K562 (cell line): Measurements from ENCODE around the gene GALNT15. TPM values are rescaled to one million over a fixed set of nuclear protein-coding genes. Genes with fewer than 3 reads are reported as not detected.

Experiments used
- ATAC-seq: fragments of 200-7000 bp; cut with Tn5 transposase; 3 replicates; pipeline ENCODE4 v1.9.1; 2020; ENCODE audit warnings: moderate library complexity
- BruUV-seq: library from RNA; stranded (reverse); fragments of 400-500 nt; replicated peaks from 2 replicates; lab custom pipeline; 2021; lab: Mats Ljungman, UMichigan
- CTCF ChIA-PET: fragments of 300-600 bp; formaldehyde crosslinking; extraction: SDS; loops from one replicate; lab custom pipeline; 2021; ENCODE audit warnings: low intra/inter-chr PET ratio; lab: Yijun Ruan, JAX
- POLR2A ChIA-PET: fragments of 300-600, 350-650 bp; sonication (Branson Sonifier 250); formaldehyde crosslinking; extraction: SDS; loops from one replicate; lab custom pipeline; 2021; ENCODE audit warnings: antibody characterized with exemption, inconsistent platforms; lab: Yijun Ruan, JAX
- DNase-seq, 4 experiments: peaks; one replicate each; pipeline versions ENCODE4 v3.0.0 to v3.0.0-alpha.2; 2011 to 2018; ENCODE audit warnings: low spot score in 3 of 4, mixed read lengths in 3 of 4; ENCODE audit errors: extremely low read depth in 1 of 4
- FAIRE-seq: peaks from 2 replicates; lab custom pipeline; 2011; peaks lifted over from hg19 to GRCh38; lab: Jason Lieb, UNC
- H2AFZ ChIP-seq: 2 replicates; pipeline ENCODE4 v1.6.0; 2011; ENCODE audit warnings: low read depth, low read length, control low read depth, inconsistent platforms
- H3K27ac ChIP-seq: fragments of 200-600 bp; 3 replicates; pipeline ENCODE4 v1.8.0; 2011; ENCODE audit warnings: low read depth, mild to moderate bottlenecking, control low read depth, inconsistent platforms, low read length, moderate library complexity, mixed read lengths; ENCODE audit errors: extremely low read depth
- H3K27me3 ChIP-seq, 2 experiments: fragments of 300-600 bp in 1 of 2; 2 replicates in 1 of 2; 3 replicates in 1 of 2; pipeline versions ENCODE4 v1.6.0 to v1.8.0; 2011; ENCODE audit warnings: inconsistent platforms in 2 of 2, low read length in 2 of 2, mild to moderate bottlenecking in 1 of 2, mixed read lengths in 1 of 2, moderate library complexity in 1 of 2; ENCODE audit not compliant: control insufficient read depth in 2 of 2, insufficient read depth in 2 of 2
- H3K36me3 ChIP-seq: fragments of 300-600 bp; 3 replicates; pipeline ENCODE4 v1.8.0; 2011; ENCODE audit warnings: mild to moderate bottlenecking, low read length, inconsistent platforms; ENCODE audit not compliant: control insufficient read depth, insufficient read depth
- H3K4me1 ChIP-seq, 2 experiments: fragments of 200-600 bp in 1 of 2; replicated peaks in 1 of 2; 2 replicates in 1 of 2; 3 replicates in 1 of 2; pipeline versions ENCODE4 v1.5.1 to v1.8.0; 2011; ENCODE audit warnings: inconsistent platforms in 2 of 2, low read length in 2 of 2, mild to moderate bottlenecking in 1 of 2, mixed read lengths in 1 of 2, moderate library complexity in 1 of 2; ENCODE audit not compliant: control insufficient read depth in 2 of 2, insufficient read depth in 2 of 2
- H3K4me2 ChIP-seq: 2 replicates; pipeline ENCODE4 v1.6.1; 2011; ENCODE audit warnings: low read length, control low read depth, inconsistent platforms, mixed read lengths; ENCODE audit not compliant: insufficient read depth
- H3K4me3 ChIP-seq: fragments of 200-600 bp; sonication (generic), shearing (Covaris generic); 2 replicates; pipeline ENCODE4 v1.5.1; 2016; ENCODE audit warnings: control low read depth, inconsistent platforms
- H3K79me2 ChIP-seq: fragments of 200-600 bp; 3 replicates; pipeline ENCODE4 v1.8.0; 2011; ENCODE audit warnings: low read length, inconsistent platforms; ENCODE audit not compliant: control insufficient read depth, insufficient read depth
- H3K9ac ChIP-seq, 2 experiments: 2 replicates each; pipeline versions ENCODE4 v1.6.0 to v1.6.1; 2011; ENCODE audit warnings: low read depth in 2 of 2, low read length in 2 of 2, control low read depth in 1 of 2, inconsistent platforms in 1 of 2, mild to moderate bottlenecking in 1 of 2, mixed read lengths in 1 of 2; ENCODE audit not compliant: insufficient read depth in 1 of 2
- H3K9me1 ChIP-seq: one replicate; pipeline ENCODE4 v1.6.0; 2011; ENCODE audit warnings: inconsistent platforms, mild to moderate bottlenecking, low read length, moderate library complexity; ENCODE audit not compliant: control insufficient read depth, insufficient read depth
- H3K9me3 ChIP-seq: replicated peaks from 2 replicates; pipeline ENCODE4 v1.5.1; 2011; ENCODE audit warnings: low read depth, low read length, inconsistent platforms; ENCODE audit not compliant: control insufficient read depth, insufficient read depth
- H4K20me1 ChIP-seq: replicated peaks from 2 replicates; pipeline ENCODE4 v1.6.1; 2011; ENCODE audit warnings: low read length, inconsistent platforms, mixed read lengths; ENCODE audit not compliant: control insufficient read depth, insufficient read depth
- ATF6 ChIP-seq: sonication (generic); formaldehyde crosslinking; IDR thresholded peaks from 2 replicates; pipeline ENCODE4 v1.4.0; 2020; ENCODE audit warnings: mild to moderate bottlenecking, missing genetic modification reagents
- CHD1 ChIP-seq: fragments of 200-600 bp; sonication (generic); IDR thresholded peaks from one replicate; pipeline ENCODE4 v1.6.1; 2012; ENCODE audit warnings: mild to moderate bottlenecking, moderate library complexity, low read length, inconsistent platforms
- ERF ChIP-seq: fragments of 450-650 bp; formaldehyde crosslinking; IDR thresholded peaks from 2 replicates; pipeline ENCODE4 v1.4.0; 2020; ENCODE audit warnings: mild to moderate bottlenecking, mixed read lengths
- KDM1A ChIP-seq, 2 experiments: fragments of 450-650 bp; IDR thresholded peaks; 2 replicates each; pipeline ENCODE4 v1.6.1; 2016; ENCODE audit warnings: mild to moderate bottlenecking in 2 of 2
- NBN ChIP-seq: fragments of 450-650 bp; IDR thresholded peaks from 2 replicates; pipeline ENCODE4 v1.6.1; 2016; ENCODE audit warnings: low read depth, mild to moderate bottlenecking
- PCBP2 ChIP-seq: fragments of 200-400 bp; formaldehyde crosslinking; IDR thresholded peaks from 2 replicates; pipeline ENCODE4 v1.6.1; 2018; ENCODE audit warnings: low read length, low read depth, mild to moderate bottlenecking, moderate library complexity; ENCODE audit not compliant: poor library complexity, severe bottlenecking
- SOX6 ChIP-seq: fragments of 450-650 bp; IDR thresholded peaks from 2 replicates; pipeline ENCODE4 v1.6.1; 2014; ENCODE audit warnings: mild to moderate bottlenecking
- ZNF174 ChIP-seq: fragments of 250-450 bp; sonication (Bioruptor Pico); IDR thresholded peaks from 2 replicates; pipeline ENCODE4 v1.4.0; 2020; ENCODE audit warnings: mild to moderate bottlenecking
- ZNF76 ChIP-seq: fragments of 250-450 bp; sonication (Bioruptor Pico); IDR thresholded peaks from 2 replicates; pipeline ENCODE4 v1.4.0; 2020; ENCODE audit warnings: mild to moderate bottlenecking, moderate library complexity, borderline replicate concordance
- WGBS: fragments of 100-300 bp; shearing (Covaris generic); methylation state at CpG from one replicate; pipeline ENCODE4 v1.1.6; 2016; ENCODE audit warnings: low coverage, mixed read lengths; ENCODE audit not compliant: insufficient coverage; ENCODE audit errors: missing lambda C conversion rate; 5-methylcytosine and 5-hydroxymethylcytosine counted together
- in situ Hi-C: fragments of 300-500 bp; cut with MboI; formaldehyde crosslinking; loops from 4 replicates; pipeline ENCODE4 v1.15.0; 2018; ENCODE audit warnings: inconsistent platforms, mixed read lengths
- intact Hi-C: fragments of 100-400 bp; cut with micrococcal nuclease; formaldehyde crosslinking; loops from 2 replicates; pipeline ENCODE4 v1.14.2; 2022
- polyA plus RNA-seq, 8 experiments: library from polyadenylated mRNA; depleted of rRNA in 4 of 8; stranded (reverse) in 5 of 8; unstranded in 3 of 8; fragments of >200 nt; fragmentation: Nextera tagmentation in 2 of 8; fragmentation: Illumina TruSeq in 1 of 8; extraction: Ambion mirVana in 2 of 8; extraction: Trizol in 1 of 8; gene quantifications; 2 replicates each; pipeline versions ENCODE4 v1.2.1 to v1.2.3, GENCODE V29; 2011 to 2014; ENCODE audit warnings: inconsistent platforms in 1 of 8, missing spikeins in 1 of 8
- total RNA-seq, 7 experiments: library from RNA; depleted of rRNA in 6 of 7; stranded (reverse); fragments of >200 nt in 6 of 7; fragmentation: Illumina TruSeq in 2 of 7; extraction: Trizol in 2 of 7; gene quantifications; 2 replicates each; pipeline versions ENCODE4 v1.2.1 to v1.2.3, GENCODE V29; 2011 to 2021; ENCODE audit warnings: low replicate concordance in 1 of 7
- TF ChIP-seq, protein P1 (sequence below), 2 experiments: fragments of 150-350 bp in 1 of 2; IDR thresholded peaks; 2 replicates each; pipeline ENCODE4 v1.6.1; 2012 to 2016; ENCODE audit warnings: low read depth in 2 of 2, low read length in 2 of 2, mild to moderate bottlenecking in 1 of 2, moderate library complexity in 1 of 2

GALNT15 gene
- total and polyA plus RNA-seq, 9 of the 15 experiments (the other 6 are each of a cell fraction or from before 2014, with no cell fraction given) = not detected

GRCh38 chr3:16145176-16145575, 29.3 kb upstream of the GALNT15 start:
- Histone ChIP-seq H3K27ac (no peak overlapping the region), H3K9me3 (no peaks in the 10 kb centered on the region; the same call in 1 of the 2 replicates), H4K20me1 (no peaks in the 10 kb centered on the region), H3K4me1 (no peaks in the 10 kb centered on the region), H3K79me2 (no peaks in the 10 kb centered on the region), H3K4me3 (no peak overlapping the region), H3K9ac (no peak overlapping the region), H3K27me3 (peaks cover 4 to 16% of the 10 kb centered on the region in 2 experiments; a peak in 3 of 5 replicates), H3K36me3 (no peaks in the 10 kb centered on the region), H2AFZ (no peak overlapping the region), H3K4me2 (no peak overlapping the region), H3K9me1 (no peaks in the 10 kb centered on the region)
- no peak for TF ChIP-seq NBN
- POLR2A ChIA-PET = no interaction called here
- DNase-seq = no peak
- no TSS peak for BruUV-seq
- ATAC-seq = no peak
- FAIRE-seq = no peak
- in situ Hi-C loops (no loop called here), intact Hi-C loops (no loop called here)
- CTCF ChIA-PET = no interaction called here
- WGBS = 3% methylated on average over 2 of the region's 2 CpGs

DNA sequence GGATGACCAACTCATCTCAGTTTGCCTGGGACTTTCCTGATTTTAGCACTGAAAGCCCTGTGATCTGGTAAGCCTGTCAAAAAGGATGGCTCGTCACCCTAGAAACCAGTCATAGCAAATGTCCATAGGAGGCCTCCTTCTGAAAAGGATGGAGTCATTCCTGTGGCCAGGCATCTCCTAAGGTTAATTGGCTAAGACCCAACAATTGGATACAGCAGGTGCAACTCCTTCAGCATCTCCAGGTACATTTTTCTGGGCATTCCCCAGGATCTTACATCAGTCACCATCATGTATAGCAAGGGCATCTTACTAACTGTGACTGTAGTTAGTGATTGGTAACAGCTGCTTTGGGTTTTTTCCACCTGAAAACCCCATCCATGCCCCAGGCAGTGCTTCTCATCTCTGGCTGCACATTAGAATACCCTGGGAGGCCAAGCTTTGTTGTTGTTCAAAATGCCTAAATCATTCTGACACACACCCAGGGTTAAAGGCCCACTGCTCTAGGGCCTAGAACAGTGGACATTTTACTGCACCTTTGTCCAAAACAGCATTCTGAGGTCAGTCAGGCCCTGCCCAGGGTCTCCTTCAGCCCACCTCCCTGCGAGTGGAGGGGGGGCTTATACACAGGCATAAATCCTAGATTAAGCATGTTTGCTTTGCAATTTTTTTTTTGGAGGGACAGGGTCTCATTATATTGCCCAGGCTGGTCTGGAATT, 28.3 kb upstream of the GALNT15 start:
- no peak overlapping the region for H3K27ac ChIP-seq
- H4K20me1 ChIP-seq = no peaks in the 10 kb centered on the region
- H3K36me3 ChIP-seq = no peaks in the 10 kb centered on the region
- in situ Hi-C loops = no loop called here
- no peak overlapping the region for H3K9ac ChIP-seq
- H3K9me3 ChIP-seq = no peaks in the 10 kb centered on the region; the same call in 1 of the 2 replicates
- no peak overlapping the region for H3K4me3 ChIP-seq
- no peaks in the 10 kb centered on the region for H3K4me1 ChIP-seq
- 0% methylated on average over 2 of the region's 2 CpGs for WGBS
- no peak overlapping the region for H2AFZ ChIP-seq
- ChIA-PET CTCF (no interaction called here), POLR2A (no interaction called here)
- ATAC-seq (no peak), FAIRE-seq (no peak), DNase-seq (no peak)
- peaks cover 2 to 6% of the 10 kb centered on the region in 2 experiments; a peak in 2 of 5 replicates for H3K27me3 ChIP-seq
- no peaks in the 10 kb centered on the region for H3K9me1 ChIP-seq
- H3K4me2 ChIP-seq = no peak overlapping the region
- no peaks in the 10 kb centered on the region for H3K79me2 ChIP-seq
- no TSS peak for BruUV-seq
- intact Hi-C loops = no loop called here
- TF ChIP-seq PCBP2 = no peak
- TF ChIP-seq ERF (CRISPR knock-in tag) = no peak
- no peak for TF ChIP-seq ZNF174 (CRISPR knock-in tag)
- TF ChIP-seq, protein P1, sequence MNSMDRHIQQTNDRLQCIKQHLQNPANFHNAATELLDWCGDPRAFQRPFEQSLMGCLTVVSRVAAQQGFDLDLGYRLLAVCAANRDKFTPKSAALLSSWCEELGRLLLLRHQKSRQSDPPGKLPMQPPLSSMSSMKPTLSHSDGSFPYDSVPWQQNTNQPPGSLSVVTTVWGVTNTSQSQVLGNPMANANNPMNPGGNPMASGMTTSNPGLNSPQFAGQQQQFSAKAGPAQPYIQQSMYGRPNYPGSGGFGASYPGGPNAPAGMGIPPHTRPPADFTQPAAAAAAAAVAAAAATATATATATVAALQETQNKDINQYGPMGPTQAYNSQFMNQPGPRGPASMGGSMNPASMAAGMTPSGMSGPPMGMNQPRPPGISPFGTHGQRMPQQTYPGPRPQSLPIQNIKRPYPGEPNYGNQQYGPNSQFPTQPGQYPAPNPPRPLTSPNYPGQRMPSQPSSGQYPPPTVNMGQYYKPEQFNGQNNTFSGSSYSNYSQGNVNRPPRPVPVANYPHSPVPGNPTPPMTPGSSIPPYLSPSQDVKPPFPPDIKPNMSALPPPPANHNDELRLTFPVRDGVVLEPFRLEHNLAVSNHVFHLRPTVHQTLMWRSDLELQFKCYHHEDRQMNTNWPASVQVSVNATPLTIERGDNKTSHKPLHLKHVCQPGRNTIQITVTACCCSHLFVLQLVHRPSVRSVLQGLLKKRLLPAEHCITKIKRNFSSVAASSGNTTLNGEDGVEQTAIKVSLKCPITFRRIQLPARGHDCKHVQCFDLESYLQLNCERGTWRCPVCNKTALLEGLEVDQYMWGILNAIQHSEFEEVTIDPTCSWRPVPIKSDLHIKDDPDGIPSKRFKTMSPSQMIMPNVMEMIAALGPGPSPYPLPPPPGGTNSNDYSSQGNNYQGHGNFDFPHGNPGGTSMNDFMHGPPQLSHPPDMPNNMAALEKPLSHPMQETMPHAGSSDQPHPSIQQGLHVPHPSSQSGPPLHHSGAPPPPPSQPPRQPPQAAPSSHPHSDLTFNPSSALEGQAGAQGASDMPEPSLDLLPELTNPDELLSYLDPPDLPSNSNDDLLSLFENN (IDR thresholded peaks at IDR 0.05; ENCODE audit: low read depth in 2 of 2, low read length in 2 of 2) = no peak
- no peak for TF ChIP-seq ZNF76 (CRISPR knock-in tag)
- TF ChIP-seq CHD1 = no peak
- TF ChIP-seq SOX6 = no peak
- TF ChIP-seq ATF6 = no peak
- TF ChIP-seq KDM1A (IDR thresholded peaks at IDR 0.05) = no peak
